NCI-H1436 (cell line): ENCODE results near the gene EFNA5.

Experiments used
- DNase-seq: peaks from one replicate; lab custom pipeline; 2025; lab: John Stamatoyannopoulos, UW

Gene EFNA5

DNA sequence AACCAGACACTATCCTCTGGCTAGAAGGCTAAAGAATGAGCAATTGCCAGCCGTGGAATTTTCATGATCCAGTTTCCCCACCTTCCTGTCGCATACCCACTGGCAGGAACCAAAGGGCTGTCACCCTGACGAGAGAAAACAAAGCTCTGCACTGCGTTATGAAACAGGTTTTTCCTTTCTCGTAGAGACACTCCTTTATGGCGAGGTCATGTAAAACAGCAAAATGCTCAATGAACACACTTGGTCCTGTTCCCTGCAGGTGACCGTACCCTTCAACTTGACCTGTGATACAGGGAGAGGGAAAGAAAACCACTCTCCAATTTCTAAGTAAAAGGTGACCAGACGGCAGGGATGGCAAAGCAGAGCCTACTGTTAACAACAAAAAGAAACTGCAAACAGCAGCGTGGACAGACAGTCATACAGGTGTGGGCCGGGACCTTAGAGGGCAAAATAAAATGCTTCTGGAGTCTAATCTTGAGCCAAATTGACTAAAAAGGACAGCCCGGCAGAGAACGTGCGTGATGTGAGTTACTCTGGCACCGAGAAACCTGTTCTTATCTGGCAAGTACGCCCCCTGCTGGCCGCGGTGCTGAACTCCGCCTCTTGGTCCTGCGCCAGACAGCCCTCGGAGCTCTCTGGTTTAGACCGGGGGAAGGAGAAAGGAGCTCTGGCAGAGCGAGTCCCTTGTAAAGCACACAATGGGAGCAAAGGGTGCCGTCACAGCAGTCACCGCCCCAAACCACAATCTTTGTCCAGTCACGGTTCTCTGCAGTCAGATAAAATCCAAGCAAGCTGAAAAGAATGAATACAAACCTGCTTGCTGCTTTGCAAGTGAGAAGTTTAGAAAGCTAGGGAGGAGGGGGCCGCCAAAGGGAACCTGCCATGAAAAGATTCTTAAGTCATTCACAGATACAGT, 98.9 kb downstream of the EFNA5 start:
- peak; percentile 92 for DNase-seq

- DNase-seq: peak; percentile 11
Observed at GRCh38 chr5:107570805-107571531, 99.8 kb downstream of the EFNA5 start.

- DNase-seq: peak; percentile 65
Observed at GRCh38 chr5:107570181-107570580, 100.6 kb downstream of the EFNA5 start.

DNA sequence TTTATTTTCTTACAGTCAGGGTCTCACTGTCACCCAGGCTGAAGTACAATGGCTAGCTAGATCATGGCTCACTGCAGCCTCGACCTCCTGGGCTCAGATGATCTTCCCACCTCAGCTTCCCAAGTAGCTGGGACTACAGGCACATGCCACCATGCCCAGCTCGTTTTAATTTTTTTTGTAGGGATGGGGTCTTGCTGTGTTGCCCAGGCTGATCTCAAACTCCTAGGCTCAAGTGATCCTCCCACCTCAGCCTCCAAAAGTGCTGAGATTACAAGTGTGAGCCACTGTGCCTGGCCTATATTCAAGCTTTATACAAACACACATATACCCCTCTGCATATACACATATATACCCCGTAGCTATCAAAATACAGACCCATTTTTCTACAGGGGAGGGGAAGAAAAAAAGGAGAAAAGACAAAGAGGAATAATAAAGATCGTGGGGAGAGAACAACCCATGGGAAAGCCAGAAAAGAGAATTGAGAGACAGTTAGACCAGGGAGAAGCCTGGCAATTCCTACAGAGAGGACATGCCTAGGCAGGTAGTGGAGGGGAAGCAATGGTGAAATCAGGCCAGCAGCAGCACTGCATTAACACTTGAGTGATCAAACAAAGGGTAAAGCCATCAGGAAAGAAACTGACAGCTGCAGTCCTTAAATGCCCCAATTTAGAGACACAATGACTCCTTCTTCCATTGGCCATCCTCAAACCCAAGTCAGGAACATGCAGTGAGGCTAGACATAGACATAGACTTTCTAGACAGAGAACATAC, 102.7 kb downstream of the EFNA5 start:
- DNase-seq: peak; percentile 52

GRCh38 chr5:107566986-107567385, 103.8 kb downstream of the EFNA5 start:
- DNase-seq: no peak

DNA sequence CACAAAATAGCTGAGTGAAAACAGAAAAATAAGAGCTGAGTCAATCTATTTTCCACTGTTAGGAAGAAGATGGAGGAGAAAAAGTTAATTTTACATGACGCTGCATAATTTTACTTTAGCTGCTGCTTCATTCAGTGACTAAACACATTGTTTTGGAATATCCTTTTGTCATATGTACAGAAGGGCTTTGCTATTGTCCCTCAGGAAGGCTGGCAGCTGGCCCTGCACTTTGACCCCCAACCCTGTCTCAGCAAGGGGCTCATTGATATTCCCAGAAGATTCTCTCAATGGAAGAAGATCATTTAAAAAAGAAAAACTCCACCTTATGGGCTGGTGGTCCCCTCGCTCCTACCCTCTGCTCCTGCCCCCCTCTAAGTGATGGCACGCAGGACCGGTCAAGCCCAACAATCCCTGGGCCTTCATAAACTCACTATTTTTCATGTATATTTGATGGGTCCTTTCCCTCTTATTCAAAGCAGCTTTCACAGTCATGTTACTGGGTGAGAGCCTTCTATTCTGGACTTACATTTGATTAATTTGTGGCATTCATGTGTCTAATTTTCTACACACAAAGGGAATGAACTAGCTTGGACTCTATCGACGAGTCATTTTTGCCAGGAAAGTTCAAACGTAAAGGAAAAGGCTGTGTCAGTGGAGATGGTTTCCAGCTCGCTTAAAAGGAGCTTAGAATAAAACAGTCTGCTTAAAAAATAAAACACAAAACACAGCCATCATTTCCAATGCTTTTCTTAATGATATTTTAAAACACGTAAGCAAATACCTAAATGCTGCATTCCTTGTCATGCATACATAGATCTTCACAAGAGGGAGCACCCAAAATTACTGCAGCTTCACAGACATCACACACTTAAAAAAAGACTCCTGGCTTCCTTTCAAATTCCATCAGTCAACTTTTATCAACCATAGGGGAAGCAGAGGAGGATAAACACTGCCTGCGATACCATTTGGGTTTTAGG, 104.7 kb downstream of the EFNA5 start:
- DNase-seq: no peak

DNA sequence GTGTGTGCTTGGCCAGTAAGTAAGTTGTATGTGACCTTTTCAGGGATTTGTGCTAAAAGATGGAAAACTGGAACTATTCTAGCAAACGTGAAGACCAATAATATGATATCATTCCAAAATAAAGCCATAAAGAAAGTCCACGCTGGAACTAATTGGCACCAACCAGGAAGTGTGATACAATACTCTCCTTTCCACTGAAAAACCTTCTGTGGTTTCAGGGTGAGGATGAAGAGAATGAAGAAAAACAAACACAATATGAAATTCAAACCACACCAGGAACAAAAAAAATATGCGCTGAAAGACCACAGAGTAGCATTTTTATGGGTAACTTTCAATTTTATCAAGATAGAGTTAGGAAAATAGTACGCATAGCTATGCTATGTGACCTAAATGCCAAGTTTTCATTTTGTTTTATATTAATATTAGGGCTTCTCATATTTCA, 105.8 kb downstream of the EFNA5 start:
- no peak for DNase-seq

DNA sequence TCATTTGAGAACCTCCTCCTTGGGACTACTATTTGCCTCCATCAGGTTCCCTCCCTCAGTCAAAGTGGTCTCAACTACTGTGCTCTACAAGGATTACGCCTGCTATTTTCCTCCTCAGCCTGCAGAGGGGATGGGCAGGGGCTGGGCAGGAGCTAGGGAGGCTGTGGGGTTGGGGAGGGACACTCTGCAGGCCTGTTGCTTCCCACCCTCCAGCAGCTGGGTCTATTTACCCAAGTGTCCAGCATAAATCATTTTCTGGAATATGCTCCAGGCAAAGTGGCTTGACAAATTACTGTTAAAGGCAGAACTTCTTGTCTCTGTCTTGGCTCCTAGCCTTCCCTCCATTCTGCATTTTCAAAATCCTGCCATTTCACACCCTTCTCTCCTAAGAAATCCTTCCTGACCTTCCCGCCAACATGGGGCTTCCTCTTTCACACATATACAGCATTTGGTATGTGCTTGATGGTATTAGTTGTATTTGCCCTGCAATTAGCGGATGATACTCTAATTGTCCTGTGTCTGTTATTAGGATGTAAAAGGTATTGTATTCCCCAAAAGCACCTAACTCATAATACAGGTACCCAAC, 106.7 kb downstream of the EFNA5 start:
- DNase-seq: no peak

DNA sequence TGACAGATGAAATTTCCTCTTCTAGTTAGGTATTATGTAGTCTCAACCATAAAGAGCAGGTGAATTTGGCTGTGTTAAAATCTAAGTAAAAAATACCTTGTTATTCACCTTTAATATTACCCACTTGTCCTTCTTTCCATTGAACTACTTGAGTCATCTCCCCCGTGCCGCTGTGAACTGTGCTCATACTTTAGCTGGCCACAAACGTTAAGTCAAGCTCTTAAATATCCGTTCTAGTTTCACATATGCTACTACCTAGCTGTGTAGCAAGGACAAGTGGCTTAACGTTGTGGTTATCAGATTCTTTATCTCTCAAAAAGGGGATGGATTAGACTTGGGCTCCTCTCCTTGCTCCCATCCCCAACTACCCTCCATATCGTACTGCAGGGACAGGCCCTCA, 110.4 kb downstream of the EFNA5 start:
- no peak for DNase-seq

DNA sequence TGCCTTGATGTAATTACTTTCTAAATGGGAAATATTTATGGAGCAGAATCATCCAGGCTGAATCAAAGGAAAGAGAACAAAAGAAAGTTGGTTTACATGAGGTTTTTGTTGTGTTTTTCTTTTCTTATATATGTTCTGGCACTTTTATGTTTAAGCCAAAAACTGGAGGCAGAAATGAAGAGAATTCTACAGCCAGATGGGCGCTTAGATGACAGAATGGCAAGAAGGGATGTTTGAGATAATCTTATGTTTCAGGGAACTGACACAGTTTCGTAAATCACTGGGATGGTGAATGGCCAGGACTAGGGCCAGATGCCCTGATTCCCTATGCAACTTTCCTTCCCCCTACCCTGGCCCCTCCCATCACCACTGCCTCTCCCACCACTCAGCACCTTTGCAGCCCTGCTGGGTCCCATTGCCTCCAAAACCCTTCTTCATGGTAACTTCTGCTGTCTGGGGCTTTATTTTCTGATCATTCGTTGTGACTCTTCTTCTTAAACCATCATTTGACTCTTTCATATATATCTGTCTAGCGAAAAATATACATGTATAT, 111.8 kb downstream of the EFNA5 start:
- DNase-seq: no peak

DNA sequence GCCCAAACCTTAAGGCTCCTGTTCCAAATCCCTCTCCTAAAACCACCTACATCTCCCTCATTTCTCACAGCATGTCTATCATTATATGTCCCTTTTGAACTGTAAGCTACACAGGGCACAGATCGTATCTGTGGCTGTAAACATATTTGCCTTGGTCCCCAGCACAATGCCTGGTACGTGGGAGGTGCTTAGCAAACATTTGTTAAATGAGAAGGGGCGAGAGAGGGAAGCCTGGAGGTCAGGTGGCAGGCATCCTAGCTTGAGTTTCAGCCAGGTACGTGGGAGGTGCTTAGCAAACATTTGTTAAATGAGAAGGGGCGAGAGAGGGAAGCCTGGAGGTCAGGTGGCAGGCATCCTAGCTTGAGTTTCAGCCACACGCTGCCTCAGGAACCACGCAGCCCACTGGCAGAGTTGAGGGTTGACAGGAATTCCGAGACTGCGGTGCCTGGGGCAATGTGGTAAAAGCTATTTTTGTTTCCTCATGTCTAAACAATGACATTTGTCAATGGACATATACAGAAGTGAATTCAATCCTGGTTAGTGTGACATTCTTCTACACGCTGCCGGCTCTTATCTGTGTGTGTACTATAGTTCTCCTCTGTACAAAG, 113.6 kb downstream of the EFNA5 start:
- DNase-seq: no peak

DNA sequence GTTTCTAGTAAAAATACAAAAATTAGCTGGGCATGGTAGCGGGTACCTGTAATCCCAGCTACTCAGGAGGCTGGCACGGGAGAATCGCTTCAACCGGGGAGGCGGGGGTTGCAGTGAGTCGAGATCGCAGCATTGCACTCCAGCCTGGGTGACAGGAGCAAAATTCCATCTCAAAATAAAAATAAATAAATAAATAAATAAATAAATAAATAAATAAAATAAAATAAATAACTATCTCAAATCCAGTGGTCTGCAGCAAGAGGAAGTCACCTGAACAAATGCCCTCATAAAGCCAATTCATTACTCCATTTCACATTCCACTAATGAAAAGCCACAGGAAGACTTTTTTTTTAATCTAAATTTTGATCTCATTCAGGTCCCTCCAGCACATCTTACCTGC, 114.2 kb downstream of the EFNA5 start:
- no peak for DNase-seq

DNA sequence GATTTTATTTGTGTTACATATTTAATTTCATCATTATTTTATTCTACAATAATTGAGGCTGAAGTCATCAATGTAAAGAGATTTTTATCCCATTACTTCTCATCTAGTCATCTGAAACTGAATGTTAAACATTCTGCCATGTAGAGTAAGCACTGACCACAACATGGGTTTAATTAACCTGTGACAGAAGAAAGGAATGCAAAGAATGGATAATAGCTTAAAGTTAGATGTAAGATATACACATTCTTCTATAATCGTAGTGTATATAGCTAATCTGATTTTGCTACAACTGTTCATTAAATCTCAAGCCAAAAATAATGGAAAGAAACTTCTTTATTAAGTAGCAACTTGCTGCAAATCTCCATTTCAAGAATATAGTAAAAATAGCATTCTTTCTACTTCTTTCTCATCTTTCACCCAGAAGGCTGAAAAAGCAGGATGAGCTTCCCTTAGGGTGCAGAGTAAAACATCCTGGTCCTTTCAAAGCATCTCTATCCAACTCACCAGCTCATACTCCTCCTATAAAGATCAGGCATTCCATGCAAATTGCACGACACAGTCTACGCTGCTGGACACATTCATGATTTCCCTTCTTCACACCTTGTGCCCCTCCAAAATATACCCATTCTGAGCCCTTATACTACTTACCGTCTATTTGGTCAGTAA, 115.2 kb downstream of the EFNA5 start:
- no peak for DNase-seq

GRCh38 chr5:107554776-107555424, 115.8 kb downstream of the EFNA5 start:
- DNase-seq: no peak

- peak; percentile 49 for DNase-seq
Observed at GRCh38 chr5:107553117-107553555, 117.6 kb downstream of the EFNA5 start.

- no peak for DNase-seq
Observed at GRCh38 chr5:107551088-107551487, 119.6 kb downstream of the EFNA5 start.

DNA sequence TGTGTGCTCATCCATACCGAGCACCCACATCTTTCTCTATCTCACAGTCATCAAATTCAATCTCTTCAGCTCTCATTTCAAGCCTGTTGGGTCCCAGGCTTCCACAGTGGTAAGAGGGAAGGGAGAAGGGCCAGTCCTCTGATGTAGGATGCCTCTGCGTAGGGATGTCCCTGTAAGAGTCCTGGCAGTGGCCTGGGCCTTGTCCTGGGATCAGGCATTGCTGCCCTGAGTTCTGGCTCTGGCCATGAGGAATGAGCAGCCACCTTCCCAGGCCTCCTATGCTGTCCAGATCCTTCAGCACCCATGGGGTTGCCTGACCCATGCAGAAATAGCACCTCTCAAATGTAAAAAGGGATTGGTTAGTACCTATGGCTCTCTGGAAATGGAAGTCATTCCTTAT, 121.2 kb downstream of the EFNA5 start:
- no peak for DNase-seq

DNA sequence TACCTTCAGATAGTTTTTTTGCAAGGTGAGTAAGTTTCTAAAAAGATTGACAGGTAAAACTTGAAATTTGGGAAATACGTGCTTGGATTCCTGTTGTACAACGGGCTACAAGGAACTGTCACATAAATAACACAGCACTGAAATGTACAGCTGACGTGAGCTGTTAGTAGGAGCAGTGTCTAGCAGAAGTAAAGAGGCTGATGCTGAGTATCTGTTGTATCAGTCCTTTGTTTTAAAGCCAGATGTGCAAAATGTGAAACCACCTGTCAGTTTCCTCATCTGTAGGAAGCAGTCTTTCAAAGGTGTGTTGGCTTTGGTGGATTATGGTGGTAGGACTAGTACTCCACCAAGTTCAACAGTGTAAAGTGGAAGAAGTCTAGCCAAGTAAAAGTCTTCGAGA, 122.3 kb downstream of the EFNA5 start:
- DNase-seq: no peak

DNA sequence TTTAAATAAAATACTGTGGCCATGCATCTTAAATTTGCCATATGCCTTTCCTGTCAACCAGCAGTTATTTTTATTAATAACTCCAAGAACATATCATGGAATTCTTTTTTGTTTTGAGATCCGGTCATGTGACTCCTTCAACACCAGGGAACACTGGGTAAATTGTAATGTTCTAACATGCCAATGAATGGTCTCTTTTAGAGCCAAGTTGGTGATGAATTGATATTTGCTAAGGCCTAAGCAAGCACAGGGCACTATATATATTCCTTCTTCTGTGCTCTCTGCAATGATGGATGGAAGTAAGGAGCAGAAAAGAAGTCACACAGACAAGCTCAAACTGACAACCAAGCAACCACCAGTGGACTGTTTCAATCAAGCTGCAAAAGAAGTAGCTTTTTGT, 124.0 kb downstream of the EFNA5 start:
- no peak for DNase-seq
